GM21515 (cell line): ENCODE data around the gene ZNF503.

ENCODE experiments used
- ATAC-seq: cut with Tn5 transposase; IDR thresholded peaks from one replicate; pipeline ENCODE4 v1.9.1; 2021; ENCODE audit not compliant: unreplicated experiment

ZNF503 gene

GRCh38 chr10:75431180-75432111, 29.9 kb upstream of the ZNF503 start, which contains the start of gene LRMDA:
Gene LRMDA, plus strand, starts transcription at chr10:75431624.
- no peak for ATAC-seq

DNA sequence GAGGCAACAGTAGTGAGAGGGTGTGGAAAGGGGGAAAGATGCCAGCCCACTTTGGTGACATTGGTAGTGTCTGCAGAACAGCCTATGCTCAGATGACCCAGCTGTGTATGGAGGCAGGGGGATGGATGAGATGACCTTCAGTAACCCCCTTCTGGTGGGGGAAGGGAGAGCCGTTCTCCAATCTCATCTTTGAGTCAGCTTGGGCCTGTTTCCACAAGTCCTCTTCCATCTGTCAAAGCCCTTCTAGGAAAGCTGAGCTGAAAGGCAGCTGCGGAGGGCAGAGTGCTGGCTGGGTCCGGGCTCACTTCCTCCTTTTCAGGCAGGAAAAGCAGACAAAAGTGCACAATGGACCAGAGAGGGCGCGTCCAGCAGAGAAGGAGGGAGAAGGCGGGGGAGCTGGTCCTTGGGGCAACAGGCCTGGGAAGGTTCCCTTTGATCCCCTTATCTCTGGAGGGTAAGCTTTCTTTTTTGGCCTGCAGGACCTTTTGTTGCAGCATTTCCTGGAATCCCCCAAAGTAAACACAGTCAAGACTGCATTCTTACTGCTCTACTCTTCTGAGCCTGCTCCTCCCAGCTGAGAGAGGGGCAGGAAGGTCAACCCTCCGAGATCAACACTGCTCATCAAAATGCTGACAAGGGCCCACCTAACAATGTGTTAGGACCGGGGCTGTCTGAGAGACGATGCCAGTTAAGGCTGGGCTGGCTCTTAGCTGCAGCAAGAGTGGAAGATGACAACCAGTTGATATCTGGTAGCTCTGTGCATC, 28.6 kb upstream of the ZNF503 start:
- no peak for ATAC-seq

DNA sequence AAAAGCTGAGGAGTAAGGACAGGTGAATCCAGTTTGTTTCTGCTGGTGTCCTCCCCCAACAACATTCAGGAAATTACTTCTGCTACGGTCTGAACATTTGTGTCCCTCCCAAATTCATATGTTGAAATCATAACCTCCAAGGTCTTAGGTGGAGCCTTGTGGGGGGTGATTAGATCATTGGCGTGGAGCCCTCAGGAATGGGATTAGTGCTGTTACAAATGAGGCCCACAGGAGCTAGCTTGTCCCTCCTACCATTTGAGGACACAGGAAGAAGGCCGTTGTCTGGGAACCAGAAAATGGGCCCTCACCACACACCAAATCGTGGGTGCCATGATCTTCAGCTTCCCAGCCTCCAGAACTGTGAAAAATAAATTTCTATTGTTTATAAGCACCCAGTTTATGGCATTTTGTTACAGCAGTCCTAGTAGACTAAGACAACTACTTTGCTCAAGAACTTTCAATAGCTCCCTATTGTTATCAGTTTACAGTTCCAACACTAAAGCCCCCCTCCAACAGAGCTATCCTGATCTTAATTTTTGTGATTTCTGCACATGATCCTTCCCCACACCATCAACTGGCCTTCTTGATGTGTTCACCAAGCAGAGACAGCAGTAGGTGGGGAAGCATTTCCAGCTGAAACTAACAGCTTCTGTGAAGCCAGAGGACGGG, 27.7 kb upstream of the ZNF503 start:
- ATAC-seq, result no peak

- no peak for ATAC-seq
These were observed 27.0 kb upstream of the ZNF503 start for GRCh38 chr10:75428434-75429158.

GRCh38 chr10:75427951-75428350, 26.4 kb upstream of the ZNF503 start:
- ATAC-seq, result no peak

- no peak for ATAC-seq
These were observed 25.3 kb upstream of the ZNF503 start for GRCh38 chr10:75426880-75427279.

DNA sequence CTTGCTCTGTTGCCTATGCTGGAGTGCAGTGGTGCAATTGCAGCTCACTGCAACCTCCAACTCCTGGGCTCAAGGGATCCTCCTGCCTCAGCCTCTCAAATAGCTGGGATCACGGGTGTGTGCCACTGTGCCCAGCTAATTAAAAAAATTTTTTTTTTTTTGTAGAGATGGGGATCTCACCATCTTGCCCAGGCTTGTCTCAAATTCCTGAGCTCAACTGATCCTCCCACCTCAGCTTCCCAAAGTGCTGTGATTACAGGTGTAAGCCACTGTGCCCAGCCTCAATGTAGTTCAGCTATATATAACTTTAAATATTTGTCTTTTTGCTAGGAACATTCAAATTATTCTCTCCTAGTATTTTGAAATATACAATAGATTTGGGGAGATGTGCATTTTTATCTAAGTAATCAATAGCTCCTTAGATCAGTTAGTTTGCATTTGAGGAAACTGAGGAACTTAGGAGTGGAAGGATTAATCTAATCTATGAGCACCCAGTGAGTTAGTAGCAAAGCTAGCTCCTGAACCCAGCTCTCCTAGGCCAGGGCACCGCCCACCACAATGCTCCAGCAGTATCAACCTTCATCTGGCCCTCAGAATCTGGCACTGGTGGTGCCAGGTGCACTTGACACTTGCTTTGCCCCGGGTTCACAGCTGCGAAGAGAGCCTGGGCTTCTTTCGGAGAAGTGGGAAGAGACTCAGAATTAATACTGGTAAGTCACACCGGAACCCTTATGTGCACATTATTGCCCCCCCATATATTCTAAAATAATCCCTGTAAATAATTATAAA, 23.9 kb upstream of the ZNF503 start:
- ATAC-seq, result no peak

DNA sequence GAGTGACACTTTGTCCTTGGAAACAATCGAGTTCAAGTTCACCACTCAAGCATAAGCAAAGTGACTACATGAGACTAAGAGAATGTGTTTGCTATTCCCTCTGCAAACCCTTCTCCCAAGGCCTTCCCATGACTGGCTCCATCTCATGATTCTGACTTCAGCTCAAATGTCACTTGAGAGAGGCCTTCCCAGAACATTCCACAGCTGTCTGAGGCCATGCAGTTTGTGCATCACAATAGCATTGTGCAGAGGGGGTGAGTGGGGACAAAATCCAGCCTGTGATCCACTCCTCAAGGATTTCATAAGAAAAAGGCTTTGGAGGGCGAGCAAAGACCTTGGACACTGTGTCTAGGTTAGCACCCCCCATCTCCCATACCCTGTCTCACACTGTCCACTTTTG, 23.0 kb upstream of the ZNF503 start:
- no peak for ATAC-seq

DNA sequence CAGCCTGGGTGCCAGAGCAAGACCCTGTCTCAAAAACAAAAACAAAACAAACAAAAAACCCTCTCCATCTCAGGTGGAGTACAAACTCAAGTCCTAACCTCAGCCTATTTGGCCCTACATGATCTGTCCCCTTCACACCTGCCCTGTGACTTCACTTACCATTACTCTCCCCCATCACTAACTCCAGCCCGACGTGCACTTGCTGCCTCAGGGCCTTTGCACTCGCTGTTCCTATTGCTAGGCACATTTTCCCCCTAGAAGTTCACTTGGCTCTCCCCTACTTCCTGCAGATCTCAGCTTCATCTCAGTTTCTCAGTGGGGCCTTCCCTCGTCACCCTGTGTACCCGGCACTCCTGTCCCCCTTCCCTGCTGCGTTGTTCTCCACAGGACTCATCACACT, 21.3 kb upstream of the ZNF503 start:
- ATAC-seq, result no peak

- no peak for ATAC-seq
These were observed 17.1 kb upstream of the ZNF503 start for GRCh38 chr10:75418712-75419111.

- ATAC-seq, result no peak
These were observed 16.7 kb upstream of the ZNF503 start for GRCh38 chr10:75418293-75418692.

DNA sequence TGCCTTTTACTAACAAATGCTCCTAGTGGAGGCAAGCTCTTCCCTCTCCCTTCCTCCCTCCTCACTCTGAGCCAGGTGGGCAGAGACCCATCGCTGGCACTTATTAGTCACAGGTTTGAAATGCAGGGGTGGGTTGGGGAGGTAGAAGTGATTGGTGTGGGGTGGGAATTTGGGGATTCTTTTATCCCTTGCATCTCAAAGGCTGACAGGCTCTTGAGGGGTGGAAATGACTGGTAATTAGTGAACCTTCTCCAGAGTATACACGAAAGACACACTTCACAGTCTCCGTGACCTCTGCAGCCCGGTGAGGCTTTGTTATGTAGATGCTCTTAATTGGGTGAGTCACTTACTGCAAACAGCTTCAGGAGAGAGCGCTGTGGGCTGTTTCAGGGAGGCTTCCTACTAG, 16.0 kb upstream of the ZNF503 start:
- ATAC-seq, result no peak

- no peak for ATAC-seq
These were observed 13.0 kb upstream of the ZNF503 start for GRCh38 chr10:75414527-75414926.

- no peak for ATAC-seq
These were observed 8.8 kb upstream of the ZNF503 start for GRCh38 chr10:75410132-75411005.

DNA sequence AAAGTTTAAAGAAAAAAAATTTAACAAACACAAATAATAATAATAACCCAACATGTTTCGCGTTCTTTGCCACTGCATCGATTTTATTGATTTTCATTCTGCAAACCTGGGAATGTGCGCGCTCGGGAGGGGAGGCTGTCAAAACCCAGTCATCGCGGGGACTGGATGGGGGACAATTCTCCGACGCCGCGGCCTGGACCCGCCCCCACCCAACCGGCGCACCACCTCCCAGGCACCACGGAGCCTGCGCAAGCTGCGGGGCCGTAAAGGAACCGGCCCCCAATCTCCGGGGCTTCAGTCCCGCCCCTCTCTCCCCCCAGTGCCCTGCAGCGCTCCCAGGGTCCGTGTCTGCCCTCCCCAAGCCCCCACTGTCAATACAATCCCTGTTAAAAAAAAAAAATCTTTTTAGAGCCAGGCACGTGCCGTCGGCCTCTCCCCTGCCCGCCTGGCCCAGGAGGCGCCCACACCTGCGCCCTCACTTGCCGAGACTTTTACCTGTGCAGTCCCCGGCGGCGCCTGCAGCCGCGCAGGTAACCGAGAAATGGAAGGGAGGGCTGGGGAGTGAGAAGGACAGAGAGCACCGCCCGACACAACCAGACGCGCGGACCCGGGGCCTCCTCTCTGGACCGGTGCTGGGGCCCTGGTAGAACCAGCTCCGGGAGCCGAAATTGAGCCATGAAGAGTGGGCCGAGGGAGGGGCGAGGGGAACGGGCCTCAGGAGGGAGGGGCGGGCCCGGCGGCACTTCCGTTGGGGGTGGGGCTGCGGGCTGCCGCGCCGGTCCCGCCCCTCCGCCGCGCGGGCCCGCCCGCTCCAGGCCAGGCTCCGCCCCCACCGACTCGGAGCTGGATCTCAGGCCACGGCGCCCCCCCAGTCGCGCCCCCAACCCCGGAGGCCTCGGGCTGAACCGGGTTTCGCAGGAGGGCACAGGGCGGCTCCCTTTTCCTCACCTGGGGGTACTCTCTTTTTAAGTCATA, 7.6 kb upstream of the ZNF503 start:
- no peak for ATAC-seq

DNA sequence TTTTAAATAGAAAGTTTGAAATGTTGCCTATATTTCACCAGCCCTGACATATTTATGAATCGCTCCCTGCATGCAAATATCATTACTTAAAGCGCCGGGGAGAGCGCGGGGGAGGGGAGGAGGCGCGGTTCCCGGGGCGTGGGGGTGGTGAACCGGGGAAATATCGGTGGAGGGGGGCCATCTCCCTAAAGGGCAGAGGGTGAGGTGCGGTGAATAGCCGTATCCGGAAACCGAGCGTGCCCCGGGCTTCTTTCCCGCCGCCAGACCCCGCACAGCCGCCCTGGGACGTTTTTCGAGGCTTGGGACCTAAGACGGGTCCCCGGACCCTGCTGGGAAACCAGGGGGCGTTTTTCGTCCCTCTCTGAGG, 6.9 kb upstream of the ZNF503 start:
- ATAC-seq, result no peak

DNA sequence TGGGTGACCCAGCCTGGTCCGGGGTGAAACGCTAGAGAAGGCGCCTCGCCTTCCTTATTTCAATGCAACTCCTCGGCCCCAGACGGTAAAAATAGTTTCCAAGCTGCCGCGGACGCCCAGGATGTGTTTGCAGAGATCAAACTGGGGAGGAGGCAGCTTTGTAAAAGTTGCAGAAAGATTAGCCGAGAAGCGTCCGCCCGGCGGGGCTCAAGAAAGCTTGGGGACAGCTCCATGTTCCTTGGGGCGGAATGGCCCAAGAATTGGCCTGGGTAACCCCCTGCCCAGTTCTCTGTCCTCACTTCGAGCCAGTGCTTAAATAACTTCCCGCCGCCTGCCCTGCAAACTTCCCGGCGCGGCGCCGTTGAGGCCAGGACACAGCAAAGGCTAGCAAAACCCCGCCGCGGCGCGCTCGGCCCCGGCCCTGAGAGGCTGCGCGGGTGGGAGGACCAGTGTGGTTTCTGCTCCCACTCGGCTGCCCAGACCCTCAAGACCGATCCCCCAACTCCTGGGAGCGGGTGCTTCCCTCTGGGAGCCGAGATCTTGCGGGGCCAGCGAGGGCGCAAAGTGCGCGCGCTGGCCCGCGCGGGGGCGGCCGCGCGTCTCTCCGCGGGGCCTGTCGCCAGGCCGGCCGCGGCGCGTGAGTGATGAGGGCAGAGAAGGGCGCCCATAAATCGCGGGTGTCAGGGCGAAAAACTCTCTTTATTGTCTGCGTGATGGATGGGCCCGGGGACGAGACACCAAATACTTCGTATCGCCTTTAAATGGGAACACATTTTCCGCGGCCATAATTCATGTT, 6.3 kb upstream of the ZNF503 start:
- no peak for ATAC-seq
